ENCODE results near the gene OR2H1. TPM values are rescaled to one million over a fixed set of nuclear protein-coding genes. Genes with fewer than 3 reads are reported as not detected.

OR2H1 gene
- total RNA-seq, 4 donors from 2014 or later = not detected

DNA sequence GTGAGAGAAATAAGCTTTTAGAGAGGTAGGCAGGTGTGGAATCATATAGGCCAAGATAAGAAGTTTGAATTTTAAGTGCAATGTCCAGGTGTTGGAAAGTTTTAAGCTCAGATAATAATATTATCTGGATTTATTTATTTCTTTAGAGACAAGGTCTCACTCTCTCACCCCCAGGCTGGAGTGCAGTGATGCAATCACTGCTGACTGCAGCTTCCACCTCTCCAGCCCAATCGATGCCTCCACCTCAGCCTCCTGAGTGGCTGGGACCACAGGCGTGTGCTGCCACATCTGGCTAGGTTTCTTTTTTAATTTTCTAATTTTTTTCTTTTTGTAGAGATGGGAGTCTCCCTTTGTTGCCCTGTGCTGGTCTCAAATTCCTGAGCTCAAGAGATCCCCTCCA lies 36.3 kb downstream of the OR2H1 start:
- Histone ChIP-seq H3K36me3 (no peaks in the 10 kb centered on the region), H3K4me1 (no peaks in the 10 kb centered on the region), H3K9me3 (no peaks in the 10 kb centered on the region), H3K4me3 (replicated peaks in 1 of 3) (no peak overlapping the region), H3K27ac (no peak overlapping the region), H3K27me3 (no peaks in the 10 kb centered on the region)
- WGBS, 2 donors = 63 to 67% methylated on average over 2 of the region's 2 CpGs
- no peak for TF ChIP-seq POLR2A (IDR thresholded peaks at IDR 0.05)
- TF ChIP-seq, protein P1, sequence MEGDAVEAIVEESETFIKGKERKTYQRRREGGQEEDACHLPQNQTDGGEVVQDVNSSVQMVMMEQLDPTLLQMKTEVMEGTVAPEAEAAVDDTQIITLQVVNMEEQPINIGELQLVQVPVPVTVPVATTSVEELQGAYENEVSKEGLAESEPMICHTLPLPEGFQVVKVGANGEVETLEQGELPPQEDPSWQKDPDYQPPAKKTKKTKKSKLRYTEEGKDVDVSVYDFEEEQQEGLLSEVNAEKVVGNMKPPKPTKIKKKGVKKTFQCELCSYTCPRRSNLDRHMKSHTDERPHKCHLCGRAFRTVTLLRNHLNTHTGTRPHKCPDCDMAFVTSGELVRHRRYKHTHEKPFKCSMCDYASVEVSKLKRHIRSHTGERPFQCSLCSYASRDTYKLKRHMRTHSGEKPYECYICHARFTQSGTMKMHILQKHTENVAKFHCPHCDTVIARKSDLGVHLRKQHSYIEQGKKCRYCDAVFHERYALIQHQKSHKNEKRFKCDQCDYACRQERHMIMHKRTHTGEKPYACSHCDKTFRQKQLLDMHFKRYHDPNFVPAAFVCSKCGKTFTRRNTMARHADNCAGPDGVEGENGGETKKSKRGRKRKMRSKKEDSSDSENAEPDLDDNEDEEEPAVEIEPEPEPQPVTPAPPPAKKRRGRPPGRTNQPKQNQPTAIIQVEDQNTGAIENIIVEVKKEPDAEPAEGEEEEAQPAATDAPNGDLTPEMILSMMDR (IDR thresholded peaks at IDR 0.05) = no peak
- no peak for DNase-seq
- intact Hi-C loops (cut with DNase I) = no loop called here

DNA sequence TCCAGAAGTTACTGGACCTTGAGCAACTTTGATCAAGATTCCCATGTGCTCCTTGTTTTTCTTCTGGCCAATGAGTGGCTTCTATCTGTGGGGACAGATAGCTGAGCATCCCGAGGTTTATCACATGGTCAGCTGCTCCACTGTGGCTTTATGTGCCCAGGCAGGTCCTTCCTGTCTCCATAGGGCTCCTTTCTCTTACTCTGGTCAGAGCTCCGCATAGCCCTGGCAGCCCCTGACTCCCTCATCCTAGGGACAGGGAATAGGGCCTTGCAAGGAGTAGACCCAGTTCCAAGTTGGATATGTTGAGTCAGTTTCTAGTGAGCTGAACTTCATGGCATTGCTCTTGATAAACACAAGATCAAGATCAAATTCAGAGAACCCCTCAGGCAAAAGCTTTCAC lies 37.2 kb downstream of the OR2H1 start:
- WGBS, 2 donors = 62 to 83% methylated on average over 2 of the region's 2 CpGs
- DNase-seq = no peak
- TF ChIP-seq, protein P1 (IDR thresholded peaks at IDR 0.05) = no peak
- no peak for TF ChIP-seq POLR2A (IDR thresholded peaks at IDR 0.05)

DNA sequence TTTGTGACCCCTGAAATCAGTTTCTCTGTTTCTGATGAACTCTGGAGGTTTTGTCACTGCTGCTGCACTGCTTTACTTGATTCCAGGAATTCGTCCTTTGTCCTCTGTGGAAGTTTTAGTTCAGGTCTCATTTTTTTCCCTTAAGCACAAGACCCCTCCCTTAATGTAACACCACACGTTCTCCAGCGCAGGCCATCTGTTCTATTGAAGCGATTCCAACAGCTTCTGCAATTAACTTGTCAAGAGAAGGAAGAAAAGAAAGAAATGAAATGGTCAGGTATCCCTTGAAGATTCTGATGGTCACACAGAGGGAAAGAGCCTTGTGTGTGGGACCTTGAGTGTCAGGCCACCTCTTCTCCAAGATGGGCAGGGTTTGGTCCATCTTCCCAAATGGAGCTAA lies 38.6 kb downstream of the OR2H1 start:
- intact Hi-C loops (cut with DNase I) = no loop called here

More for the DNA sequence above, 37.2 kb downstream of the OR2H1 start:
- no peaks in the 10 kb centered on the region for H3K27me3 ChIP-seq
- H3K27ac ChIP-seq = no peak overlapping the region
- no peak overlapping the region for H3K4me3 ChIP-seq (replicated peaks in 1 of 3)
- no peaks in the 10 kb centered on the region for H3K9me3 ChIP-seq
- intact Hi-C loops (cut with DNase I) = no loop called here
- H3K4me1 ChIP-seq = no peaks in the 10 kb centered on the region
- H3K36me3 ChIP-seq = no peaks in the 10 kb centered on the region

DNA sequence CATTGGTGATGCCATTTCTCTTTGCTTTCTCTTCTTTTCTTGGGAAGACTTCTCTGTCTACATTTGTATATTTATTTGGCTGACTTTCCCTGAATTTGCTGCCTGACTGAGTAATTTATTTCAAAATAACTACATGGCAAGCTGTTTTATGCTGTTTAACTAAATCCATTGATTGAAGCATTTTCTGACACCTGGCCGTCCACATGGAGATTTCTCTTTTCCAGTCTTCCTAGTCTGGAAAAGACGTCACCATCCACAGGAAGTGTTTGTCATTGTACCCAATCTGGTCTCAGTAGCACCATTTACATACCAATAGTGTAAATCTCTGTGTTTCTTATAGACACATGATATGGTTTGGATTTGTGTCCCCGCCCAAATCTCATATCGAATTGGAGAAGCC lies 40.0 kb downstream of the OR2H1 start:
- no peaks in the 10 kb centered on the region for H3K36me3 ChIP-seq
- WGBS, 2 donors = 78 to 86% methylated on average over 4 of the region's 4 CpGs
- intact Hi-C loops (cut with DNase I) = no loop called here
- H3K27ac ChIP-seq = no peak overlapping the region
- DNase-seq = no peak
- H3K4me3 ChIP-seq (replicated peaks in 1 of 3) = no peak overlapping the region
- no peaks in the 10 kb centered on the region for H3K4me1 ChIP-seq
- no peaks in the 10 kb centered on the region for H3K27me3 ChIP-seq
- TF ChIP-seq, protein P1 (IDR thresholded peaks at IDR 0.05) = no peak
- TF ChIP-seq POLR2A (IDR thresholded peaks at IDR 0.05) = no peak
- H3K9me3 ChIP-seq = no peaks in the 10 kb centered on the region

More for the DNA sequence above, 38.6 kb downstream of the OR2H1 start:
- Histone ChIP-seq H3K27ac (no peak overlapping the region), H3K9me3 (no peaks in the 10 kb centered on the region), H3K4me3 (replicated peaks in 1 of 3) (no peak overlapping the region), H3K27me3 (no peaks in the 10 kb centered on the region), H3K4me1 (no peaks in the 10 kb centered on the region), H3K36me3 (no peaks in the 10 kb centered on the region)
- WGBS, 2 donors = 59 to 73% methylated on average over 4 of the region's 4 CpGs
- DNase-seq = no peak
- no peak for TF ChIP-seq POLR2A (IDR thresholded peaks at IDR 0.05)
- TF ChIP-seq, protein P1 (IDR thresholded peaks at IDR 0.05) = no peak

DNA sequence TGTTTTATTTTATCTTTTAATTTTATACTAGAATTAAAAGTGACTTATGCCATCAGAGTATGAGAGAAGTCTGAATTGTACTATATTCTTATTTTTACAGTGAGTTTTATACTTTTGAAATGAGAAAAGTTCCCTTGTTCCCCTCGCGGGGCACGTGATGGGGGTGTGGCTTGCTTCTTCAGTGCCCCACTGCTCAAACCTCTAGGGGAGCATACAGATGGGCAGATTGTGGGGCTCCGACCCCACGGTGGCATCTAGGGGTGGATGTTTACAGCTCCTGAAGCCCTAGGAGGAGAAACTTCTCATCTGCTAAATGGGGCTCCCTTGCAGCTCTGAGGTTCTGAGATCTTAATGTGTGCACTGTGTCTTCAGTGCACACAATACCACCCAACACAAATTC lies 42.7 kb downstream of the OR2H1 start:
- H3K27ac ChIP-seq = no peak overlapping the region
- 87% methylated on average over 5 of the region's 5 CpGs for WGBS, 2 donors
- H3K27me3 ChIP-seq = no peaks in the 10 kb centered on the region
- intact Hi-C loops (cut with DNase I) = no loop called here
- no peaks in the 10 kb centered on the region for H3K4me1 ChIP-seq
- no peaks in the 10 kb centered on the region for H3K9me3 ChIP-seq
- no peak for DNase-seq
- TF ChIP-seq, protein P1 (IDR thresholded peaks at IDR 0.05) = no peak
- no peak for TF ChIP-seq POLR2A (IDR thresholded peaks at IDR 0.05)
- H3K36me3 ChIP-seq = no peaks in the 10 kb centered on the region
- no peak overlapping the region for H3K4me3 ChIP-seq (replicated peaks in 1 of 3)

All from thyroid gland (tissue), 4 donors.